KMS-11 (cell line): ENCODE data around the gene ADAMTS2.

Experiments
- H2AFZ ChIP-seq: fragments of 200-600 bp; sonication (generic); 2 replicates; pipeline ENCODE4 v1.6.1; 2016; ENCODE audit warnings: antibody characterized with exemption, mixed run types, low read depth
- H3K27ac ChIP-seq: fragments of 200-600 bp; sonication (generic); 2 replicates; pipeline ENCODE4 v1.6.1; 2016; ENCODE audit warnings: mild to moderate bottlenecking, mixed run types
- H3K27me3 ChIP-seq: fragments of 200-600 bp; sonication (generic); 2 replicates; pipeline ENCODE4 v1.6.1; 2017; ENCODE audit warnings: mild to moderate bottlenecking, low read depth, mixed run types, moderate library complexity; ENCODE audit not compliant: insufficient read depth
- H3K36me3 ChIP-seq: fragments of 200-600 bp; sonication (generic); 2 replicates; pipeline ENCODE4 v1.6.1; 2017; ENCODE audit warnings: mild to moderate bottlenecking, mixed run types; ENCODE audit not compliant: insufficient read depth
- H3K4me1 ChIP-seq: fragments of 200-600 bp; sonication (generic); 2 replicates; pipeline ENCODE4 v1.6.1; 2016; ENCODE audit warnings: mild to moderate bottlenecking, low read depth, mixed run types; ENCODE audit not compliant: poor library complexity, severe bottlenecking
- H3K4me2 ChIP-seq: fragments of 200-600 bp; sonication (generic); 2 replicates; pipeline ENCODE4 v1.7.0; 2016; ENCODE audit warnings: mild to moderate bottlenecking, mixed run types
- H3K4me3 ChIP-seq: fragments of 200-600 bp; sonication (generic); IDR thresholded peaks from 2 replicates; pipeline ENCODE4 v1.6.1; 2017; ENCODE audit warnings: low read depth, low read length, mixed read lengths; ENCODE audit not compliant: insufficient read depth
- H3K79me2 ChIP-seq: fragments of 200-600 bp; sonication (generic); 2 replicates; pipeline ENCODE4 v1.6.1; 2016; ENCODE audit warnings: low read depth, mixed run types; ENCODE audit not compliant: insufficient read depth
- H3K9ac ChIP-seq: fragments of 200-600 bp; sonication (generic); 2 replicates; pipeline ENCODE4 v1.6.1; 2016; ENCODE audit warnings: mild to moderate bottlenecking, mixed run types
- H4K20me1 ChIP-seq: fragments of 200-600 bp; sonication (generic); 2 replicates; pipeline ENCODE4 v1.6.1; 2016; ENCODE audit warnings: mild to moderate bottlenecking, mixed run types; ENCODE audit not compliant: insufficient read depth
- TF ChIP-seq, protein P1 (sequence below): fragments of 200-600 bp; sonication (generic); conservative IDR thresholded peaks from 2 replicates; pipeline ENCODE4 v1.6.1; 2017; ENCODE audit warnings: low read depth, mild to moderate bottlenecking, antibody characterized with exemption, low read length, moderate library complexity, mixed read lengths

Gene ADAMTS2

GRCh38 chr5:179171816-179172745 is 173.2 kb downstream of the ADAMTS2 start:
- no peak overlapping the region for H3K9ac ChIP-seq
- no peaks in the 10 kb centered on the region for H3K4me1 ChIP-seq
- TF ChIP-seq, protein P1, sequence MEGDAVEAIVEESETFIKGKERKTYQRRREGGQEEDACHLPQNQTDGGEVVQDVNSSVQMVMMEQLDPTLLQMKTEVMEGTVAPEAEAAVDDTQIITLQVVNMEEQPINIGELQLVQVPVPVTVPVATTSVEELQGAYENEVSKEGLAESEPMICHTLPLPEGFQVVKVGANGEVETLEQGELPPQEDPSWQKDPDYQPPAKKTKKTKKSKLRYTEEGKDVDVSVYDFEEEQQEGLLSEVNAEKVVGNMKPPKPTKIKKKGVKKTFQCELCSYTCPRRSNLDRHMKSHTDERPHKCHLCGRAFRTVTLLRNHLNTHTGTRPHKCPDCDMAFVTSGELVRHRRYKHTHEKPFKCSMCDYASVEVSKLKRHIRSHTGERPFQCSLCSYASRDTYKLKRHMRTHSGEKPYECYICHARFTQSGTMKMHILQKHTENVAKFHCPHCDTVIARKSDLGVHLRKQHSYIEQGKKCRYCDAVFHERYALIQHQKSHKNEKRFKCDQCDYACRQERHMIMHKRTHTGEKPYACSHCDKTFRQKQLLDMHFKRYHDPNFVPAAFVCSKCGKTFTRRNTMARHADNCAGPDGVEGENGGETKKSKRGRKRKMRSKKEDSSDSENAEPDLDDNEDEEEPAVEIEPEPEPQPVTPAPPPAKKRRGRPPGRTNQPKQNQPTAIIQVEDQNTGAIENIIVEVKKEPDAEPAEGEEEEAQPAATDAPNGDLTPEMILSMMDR: no peak
- no peaks in the 10 kb centered on the region for H3K36me3 ChIP-seq
- no peaks in the 10 kb centered on the region for H4K20me1 ChIP-seq
- no peak overlapping the region for H2AFZ ChIP-seq
- H3K4me2 ChIP-seq: no peak overlapping the region
- no peaks in the 10 kb centered on the region for H3K79me2 ChIP-seq
- no peak overlapping the region for H3K27ac ChIP-seq
- H3K4me3 ChIP-seq: no peak overlapping the region
- no peaks in the 10 kb centered on the region for H3K27me3 ChIP-seq

GRCh38 chr5:179171251-179171815 is 173.9 kb downstream of the ADAMTS2 start:
- Histone ChIP-seq H3K27ac (no peak overlapping the region), H3K9ac (no peak overlapping the region), H3K4me3 (no peak overlapping the region), H2AFZ (no peak overlapping the region), H3K4me2 (no peak overlapping the region), H3K27me3 (no peaks in the 10 kb centered on the region), H3K79me2 (no peaks in the 10 kb centered on the region), H4K20me1 (no peaks in the 10 kb centered on the region), H3K4me1 (no peaks in the 10 kb centered on the region), H3K36me3 (no peaks in the 10 kb centered on the region)
- TF ChIP-seq, protein P1: no peak

DNA sequence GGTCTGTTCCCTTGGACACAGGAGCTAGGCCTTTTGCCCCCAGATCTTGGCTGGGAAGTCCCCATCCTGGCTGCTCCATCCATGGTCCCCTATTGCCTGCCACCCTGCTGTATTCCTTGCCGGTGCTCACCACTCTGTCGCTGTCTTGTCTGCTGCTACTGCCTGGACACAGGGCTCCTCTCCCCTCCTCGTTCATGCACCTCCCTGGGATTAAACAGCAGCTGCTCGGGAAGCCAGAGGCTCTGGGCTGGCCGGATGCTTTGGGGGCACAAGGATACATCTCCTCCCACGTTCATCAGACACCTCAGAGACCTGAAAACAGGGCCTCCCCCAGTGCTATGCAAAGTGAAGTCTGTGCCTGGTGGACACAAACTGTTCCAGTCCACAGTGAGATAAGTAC is 174.7 kb downstream of the ADAMTS2 start:
- H2AFZ ChIP-seq: no peak overlapping the region
- H3K27ac ChIP-seq: no peak overlapping the region
- H3K4me3 ChIP-seq: no peak overlapping the region
- TF ChIP-seq, protein P1: no peak
- H3K9ac ChIP-seq: no peak overlapping the region
- H3K79me2 ChIP-seq: no peaks in the 10 kb centered on the region
- H3K27me3 ChIP-seq: no peaks in the 10 kb centered on the region
- H4K20me1 ChIP-seq: no peaks in the 10 kb centered on the region
- H3K36me3 ChIP-seq: no peaks in the 10 kb centered on the region
- H3K4me2 ChIP-seq: no peak overlapping the region
- H3K4me1 ChIP-seq: no peaks in the 10 kb centered on the region

GRCh38 chr5:179169836-179170235 is 175.4 kb downstream of the ADAMTS2 start:
- Histone ChIP-seq H3K36me3 (no peaks in the 10 kb centered on the region), H4K20me1 (no peaks in the 10 kb centered on the region), H3K9ac (no peak overlapping the region), H3K4me3 (no peak overlapping the region), H3K27me3 (no peaks in the 10 kb centered on the region), H3K27ac (no peak overlapping the region), H2AFZ (no peak overlapping the region), H3K4me1 (no peaks in the 10 kb centered on the region), H3K79me2 (no peaks in the 10 kb centered on the region), H3K4me2 (no peak overlapping the region)
- TF ChIP-seq, protein P1: no peak
